HG02588 (cell line): Measurements from ENCODE around the gene IMPG2.

Source experiments
- ATAC-seq: cut with Tn5 transposase; IDR thresholded peaks from one replicate; pipeline ENCODE4 v1.9.1; 2021; ENCODE audit warnings: mild to moderate bottlenecking, moderate library complexity; ENCODE audit not compliant: unreplicated experiment

The IMPG2 gene

DNA sequence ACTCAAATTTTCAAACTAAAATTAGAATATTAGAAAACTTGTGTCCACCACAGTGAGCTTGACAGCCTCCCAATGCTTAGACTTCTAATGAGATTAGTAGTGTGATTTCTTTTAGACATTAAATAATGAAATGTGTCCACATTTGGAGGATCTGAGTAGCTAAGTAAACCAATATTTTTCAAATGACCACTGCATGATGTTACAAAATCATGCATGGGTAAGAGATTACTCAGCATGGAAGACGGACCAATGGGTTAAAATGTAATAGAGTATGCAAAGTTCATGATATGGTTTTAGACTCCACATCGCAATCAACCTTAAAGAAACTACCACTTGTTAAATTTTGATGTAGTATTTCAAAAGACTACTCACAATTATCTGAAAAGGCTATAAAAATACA, 130.6 kb downstream of the IMPG2 start:
- ATAC-seq: no peak

DNA sequence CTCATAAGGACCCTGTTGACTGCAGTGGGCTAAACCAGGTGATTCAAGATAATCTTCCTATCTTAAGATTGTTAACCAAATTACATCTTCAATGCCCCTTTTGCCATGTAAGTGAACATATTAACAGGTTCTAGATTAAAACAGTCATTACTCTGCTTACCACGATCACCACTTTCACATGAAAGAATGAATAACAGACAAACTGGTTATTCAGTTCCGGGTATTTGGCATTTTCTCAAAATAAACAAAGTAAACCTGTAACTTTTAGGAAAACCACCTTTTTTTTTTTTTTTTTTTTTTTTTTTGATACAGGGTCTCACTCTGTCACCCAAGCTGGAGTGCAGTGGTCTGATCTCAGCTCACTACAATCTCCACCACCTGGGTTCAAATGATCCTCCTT, 131.2 kb downstream of the IMPG2 start:
- ATAC-seq: no peak

DNA sequence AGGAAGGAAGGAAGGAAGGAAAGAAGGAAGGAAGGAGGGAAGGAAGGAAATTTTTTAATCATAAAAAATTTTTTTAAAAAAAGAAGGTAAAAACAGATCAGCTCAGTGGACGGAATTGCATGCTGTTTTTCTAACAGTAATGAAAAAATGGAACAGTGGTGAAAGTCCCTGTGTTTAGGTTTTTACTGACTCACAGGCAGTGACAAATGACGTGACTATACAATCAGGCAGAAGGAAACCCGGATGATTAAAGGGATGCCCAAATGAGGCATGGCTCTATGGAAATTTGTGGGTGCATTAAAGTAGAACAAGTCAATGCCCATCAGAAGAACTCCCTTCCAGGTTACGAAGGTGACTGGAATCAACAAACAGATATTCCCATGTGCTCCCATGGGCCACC, 135.0 kb downstream of the IMPG2 start:
- no peak for ATAC-seq

DNA sequence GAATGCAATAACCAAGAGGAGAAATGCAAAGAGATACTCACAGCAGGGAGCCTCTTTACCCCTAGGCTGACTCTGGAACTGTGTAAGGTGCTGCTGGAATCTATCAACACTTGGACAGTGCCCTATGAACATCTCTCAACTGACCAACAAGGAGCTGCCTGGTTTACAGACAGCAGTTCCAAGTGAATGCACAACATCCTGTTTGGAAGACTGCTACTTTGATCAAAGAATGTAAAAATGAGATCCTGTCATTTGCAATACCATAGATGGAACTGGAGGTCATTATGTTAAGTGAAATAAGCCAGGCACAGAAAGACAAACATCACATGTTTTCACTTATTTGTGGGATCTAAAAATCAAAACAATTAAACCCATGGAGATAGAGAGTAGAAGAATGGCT, 136.3 kb downstream of the IMPG2 start:
- no peak for ATAC-seq

DNA sequence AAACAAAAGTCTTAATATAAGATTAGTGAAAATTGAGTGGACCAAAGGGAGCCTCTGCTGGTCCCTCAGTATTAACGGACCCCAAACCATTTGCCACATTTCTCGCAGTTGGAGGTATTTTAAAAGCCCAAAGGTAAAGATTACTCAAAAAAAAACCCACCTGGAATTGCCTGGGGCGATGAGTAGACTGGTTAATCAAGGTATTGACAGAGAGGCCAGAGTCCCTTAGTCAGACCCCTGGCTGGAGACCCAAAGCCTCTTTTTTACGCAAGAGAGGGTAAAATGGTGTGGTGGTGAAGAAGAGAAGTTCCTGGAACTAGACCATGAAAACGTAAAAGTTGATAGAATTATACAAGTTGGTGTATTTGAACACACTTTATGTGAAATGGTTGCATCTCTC, 137.2 kb downstream of the IMPG2 start:
- ATAC-seq: no peak

DNA sequence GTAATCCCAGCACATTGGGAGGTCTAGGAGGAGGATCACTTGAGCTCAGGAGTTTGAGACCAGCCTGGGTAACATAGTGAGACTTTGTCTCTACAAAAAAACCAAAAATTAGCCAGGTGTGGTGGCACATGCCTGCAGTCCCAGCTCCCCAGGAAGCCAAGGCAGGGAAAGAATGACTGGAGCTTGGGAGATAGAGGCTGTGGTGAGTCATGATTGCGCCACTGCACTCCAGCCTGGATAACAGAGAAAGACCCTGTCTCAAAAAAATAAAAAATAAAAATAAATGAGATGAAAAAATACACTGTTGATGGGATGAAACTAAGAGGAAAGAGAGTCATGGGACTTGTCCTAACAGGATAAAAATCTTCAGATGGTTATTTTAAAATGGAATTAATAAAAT, 137.6 kb downstream of the IMPG2 start:
- no peak for ATAC-seq

DNA sequence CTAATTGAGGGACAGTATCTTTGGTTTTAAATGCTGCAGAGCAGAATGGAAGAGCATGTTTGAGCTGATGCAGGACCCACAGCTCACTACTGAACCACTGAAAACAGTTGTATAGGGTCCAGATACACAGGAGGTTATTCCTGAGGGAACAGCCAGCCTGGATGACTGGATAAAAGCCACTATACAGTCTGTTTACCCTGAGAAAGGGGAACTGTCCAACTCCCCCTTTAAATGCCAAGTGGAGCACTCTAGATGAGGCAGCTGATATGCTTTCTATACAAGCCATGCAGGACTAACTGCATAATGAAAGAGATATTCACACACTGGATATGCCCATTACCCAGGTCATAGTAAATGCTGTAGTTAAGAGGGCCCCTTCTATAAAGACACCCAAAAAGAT, 138.6 kb downstream of the IMPG2 start:
- ATAC-seq: no peak

DNA sequence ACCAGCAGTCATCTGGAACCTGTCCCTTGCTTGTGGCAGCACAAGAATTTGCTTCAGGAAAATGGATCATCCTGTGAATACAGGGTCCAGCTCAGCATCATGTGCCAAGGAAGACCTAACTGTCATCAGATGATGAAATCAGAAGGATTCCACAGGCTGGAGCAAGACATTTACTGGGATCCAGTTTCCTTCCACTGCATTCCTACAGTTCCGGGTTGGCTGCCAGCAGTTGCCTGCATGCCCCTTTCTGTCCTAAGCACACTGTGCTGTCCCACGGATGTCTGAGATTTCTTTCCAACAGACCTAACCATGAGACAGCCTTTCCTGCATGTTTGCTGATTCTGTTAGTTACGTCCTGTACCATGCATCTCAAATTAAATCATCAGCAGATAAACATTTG, 140.7 kb downstream of the IMPG2 start:
- no peak for ATAC-seq

DNA sequence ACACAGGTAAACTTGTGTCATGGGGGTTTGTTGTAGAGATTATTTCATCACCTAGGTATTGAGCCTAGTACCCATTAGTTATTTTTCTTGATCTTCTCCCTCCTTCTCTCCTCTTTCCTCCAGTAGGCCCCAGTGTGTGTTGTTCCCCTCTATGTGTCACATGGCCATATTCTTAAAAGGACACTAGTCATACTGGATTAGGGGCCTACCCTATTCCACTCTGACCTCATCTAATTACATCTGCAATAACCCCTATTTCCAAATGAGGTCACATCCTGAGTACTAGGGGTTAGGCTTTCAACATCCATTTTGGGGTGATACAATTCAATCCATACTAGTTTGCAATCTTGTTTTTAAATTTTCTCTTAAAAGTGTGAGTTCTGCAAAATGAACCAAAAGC, 142.8 kb downstream of the IMPG2 start:
- ATAC-seq: no peak
